ENCODE data around the gene SV2C. TPM values are rescaled to one million over a fixed set of nuclear protein-coding genes. Genes with fewer than 3 reads are reported as not detected.

Gene SV2C
- total and polyA plus RNA-seq, 9 donors, result under 0.01 to 0.09 (median 0.03) TPM; not detected in 1

GRCh38 chr5:76383126-76383832 lies 300.1 kb downstream of the SV2C start:
- no peak overlapping the region for H3K4me3 ChIP-seq (ENCODE audit: low read length)
- H3K36me3 ChIP-seq (ENCODE audit: control insufficient read depth, insufficient read depth, low read length), result no peaks in the 10 kb centered on the region
- no peaks in the 10 kb centered on the region for H3K27me3 ChIP-seq (ENCODE audit: control insufficient read depth, insufficient read depth, low read length)
- no peaks in the 10 kb centered on the region for H3K4me1 ChIP-seq (ENCODE audit: control insufficient read depth, insufficient read depth, low read length)
- H3K27ac ChIP-seq (ENCODE audit: low read length), result no peak overlapping the region
- H3K9me3 ChIP-seq (replicated peaks; ENCODE audit: control insufficient read depth, low read depth, low read length), result no peaks in the 10 kb centered on the region
- DNase-seq, result no peak
- WGBS (ENCODE audit: insufficient coverage), result 91% methylated on average over 2 of the region's 4 CpGs

GRCh38 chr5:76384189-76384588 lies 301.0 kb downstream of the SV2C start:
- Histone ChIP-seq H3K36me3 (ENCODE audit: control insufficient read depth, insufficient read depth, low read length) (no peaks in the 10 kb centered on the region), H3K4me3 (ENCODE audit: low read length) (no peak overlapping the region), H3K4me1 (ENCODE audit: control insufficient read depth, insufficient read depth, low read length) (no peaks in the 10 kb centered on the region), H3K27me3 (ENCODE audit: control insufficient read depth, insufficient read depth, low read length) (no peaks in the 10 kb centered on the region), H3K27ac (ENCODE audit: low read length) (no peak overlapping the region), H3K9me3 (replicated peaks; ENCODE audit: control insufficient read depth, low read depth, low read length) (no peaks in the 10 kb centered on the region)
- no CpG with 5 or more reads among the region's 4 CpGs for WGBS (ENCODE audit: insufficient coverage)
- DNase-seq, result no peak

GRCh38 chr5:76384705-76385104 lies 301.5 kb downstream of the SV2C start:
- Histone ChIP-seq H3K27me3 (ENCODE audit: control insufficient read depth, insufficient read depth, low read length) (no peaks in the 10 kb centered on the region), H3K9me3 (replicated peaks; ENCODE audit: control insufficient read depth, low read depth, low read length) (no peaks in the 10 kb centered on the region), H3K4me1 (ENCODE audit: control insufficient read depth, insufficient read depth, low read length) (no peaks in the 10 kb centered on the region), H3K27ac (ENCODE audit: low read length) (no peak overlapping the region), H3K36me3 (ENCODE audit: control insufficient read depth, insufficient read depth, low read length) (no peaks in the 10 kb centered on the region), H3K4me3 (ENCODE audit: low read length) (no peak overlapping the region)
- no CpG with 5 or more reads among the region's 3 CpGs for WGBS (ENCODE audit: insufficient coverage)
- no peak for DNase-seq

GRCh38 chr5:76385540-76385939 lies 302.4 kb downstream of the SV2C start:
- no peak for DNase-seq
- Histone ChIP-seq H3K9me3 (replicated peaks; ENCODE audit: control insufficient read depth, low read depth, low read length) (no peaks in the 10 kb centered on the region), H3K4me3 (ENCODE audit: low read length) (no peak overlapping the region), H3K36me3 (ENCODE audit: control insufficient read depth, insufficient read depth, low read length) (no peaks in the 10 kb centered on the region), H3K27ac (ENCODE audit: low read length) (no peak overlapping the region), H3K27me3 (ENCODE audit: control insufficient read depth, insufficient read depth, low read length) (no peaks in the 10 kb centered on the region), H3K4me1 (ENCODE audit: control insufficient read depth, insufficient read depth, low read length) (no peaks in the 10 kb centered on the region)
- WGBS (ENCODE audit: insufficient coverage), result 85% methylated on average over 2 of the region's 5 CpGs

- no peaks in the 10 kb centered on the region for H3K9me3 ChIP-seq (replicated peaks; ENCODE audit: control insufficient read depth, low read depth, low read length)
- no peak for DNase-seq
- no peak overlapping the region for H3K27ac ChIP-seq (ENCODE audit: low read length)
Measured at GRCh38 chr5:76386360-76386759, 303.2 kb downstream of the SV2C start.

GRCh38 chr5:76388236-76388635 lies 305.1 kb downstream of the SV2C start:
- Histone ChIP-seq H3K4me3 (ENCODE audit: low read length) (no peak overlapping the region), H3K27me3 (ENCODE audit: control insufficient read depth, insufficient read depth, low read length) (no peaks in the 10 kb centered on the region), H3K27ac (ENCODE audit: low read length) (no peak overlapping the region), H3K4me1 (ENCODE audit: control insufficient read depth, insufficient read depth, low read length) (no peaks in the 10 kb centered on the region), H3K9me3 (replicated peaks; ENCODE audit: control insufficient read depth, low read depth, low read length) (no peaks in the 10 kb centered on the region), H3K36me3 (ENCODE audit: control insufficient read depth, insufficient read depth, low read length) (no peaks in the 10 kb centered on the region)
- WGBS (ENCODE audit: insufficient coverage), result no CpG with 5 or more reads among the region's 1 CpG
- no peak for DNase-seq

More at GRCh38 chr5:76386360-76386759, 303.2 kb downstream of the SV2C start:
- H3K4me3 ChIP-seq (ENCODE audit: low read length), result no peak overlapping the region
- 80% methylated on average over 5 of the region's 5 CpGs for WGBS (ENCODE audit: insufficient coverage)
- H3K27me3 ChIP-seq (ENCODE audit: control insufficient read depth, insufficient read depth, low read length), result no peaks in the 10 kb centered on the region
- no peaks in the 10 kb centered on the region for H3K4me1 ChIP-seq (ENCODE audit: control insufficient read depth, insufficient read depth, low read length)
- no peaks in the 10 kb centered on the region for H3K36me3 ChIP-seq (ENCODE audit: control insufficient read depth, insufficient read depth, low read length)

GRCh38 chr5:76388791-76389512 lies 305.8 kb downstream of the SV2C start:
- DNase-seq, result no peak
- H3K4me3 ChIP-seq (ENCODE audit: low read length), result no peak overlapping the region
- WGBS (ENCODE audit: insufficient coverage), result 83% methylated on average over 7 of the region's 11 CpGs

GRCh38 chr5:76389513-76390154 lies 306.5 kb downstream of the SV2C start:
- no peak for DNase-seq
- H3K36me3 ChIP-seq (ENCODE audit: control insufficient read depth, insufficient read depth, low read length), result no peaks in the 10 kb centered on the region
- H3K27ac ChIP-seq (ENCODE audit: low read length), result no peak overlapping the region
- no peaks in the 10 kb centered on the region for H3K4me1 ChIP-seq (ENCODE audit: control insufficient read depth, insufficient read depth, low read length)
- H3K27me3 ChIP-seq (ENCODE audit: control insufficient read depth, insufficient read depth, low read length), result no peaks in the 10 kb centered on the region
- no peak overlapping the region for H3K4me3 ChIP-seq (ENCODE audit: low read length)
- 86% methylated on average over 6 of the region's 13 CpGs for WGBS (ENCODE audit: insufficient coverage)
- H3K9me3 ChIP-seq (replicated peaks; ENCODE audit: control insufficient read depth, low read depth, low read length), result no peaks in the 10 kb centered on the region

More at GRCh38 chr5:76388791-76389512, 305.8 kb downstream of the SV2C start:
- Histone ChIP-seq H3K27me3 (ENCODE audit: control insufficient read depth, insufficient read depth, low read length) (no peaks in the 10 kb centered on the region), H3K36me3 (ENCODE audit: control insufficient read depth, insufficient read depth, low read length) (no peaks in the 10 kb centered on the region), H3K9me3 (replicated peaks; ENCODE audit: control insufficient read depth, low read depth, low read length) (no peaks in the 10 kb centered on the region), H3K27ac (ENCODE audit: low read length) (no peak overlapping the region), H3K4me1 (ENCODE audit: control insufficient read depth, insufficient read depth, low read length) (no peaks in the 10 kb centered on the region)

GRCh38 chr5:76391014-76391413 lies 307.8 kb downstream of the SV2C start:
- no peaks in the 10 kb centered on the region for H3K4me1 ChIP-seq (ENCODE audit: control insufficient read depth, insufficient read depth, low read length)
- H3K27ac ChIP-seq (ENCODE audit: low read length), result no peak overlapping the region
- no peak for DNase-seq
- no peaks in the 10 kb centered on the region for H3K9me3 ChIP-seq (replicated peaks; ENCODE audit: control insufficient read depth, low read depth, low read length)
- no peak overlapping the region for H3K4me3 ChIP-seq (ENCODE audit: low read length)
- no peaks in the 10 kb centered on the region for H3K27me3 ChIP-seq (ENCODE audit: control insufficient read depth, insufficient read depth, low read length)
- WGBS (ENCODE audit: insufficient coverage), result 90% methylated on average over 9 of the region's 9 CpGs
- H3K36me3 ChIP-seq (ENCODE audit: control insufficient read depth, insufficient read depth, low read length), result no peaks in the 10 kb centered on the region

GRCh38 chr5:76393035-76393680 lies 310.0 kb downstream of the SV2C start:
- no peak for DNase-seq
- no peaks in the 10 kb centered on the region for H3K36me3 ChIP-seq (ENCODE audit: control insufficient read depth, insufficient read depth, low read length)
- no peaks in the 10 kb centered on the region for H3K9me3 ChIP-seq (replicated peaks; ENCODE audit: control insufficient read depth, low read depth, low read length)
- WGBS (ENCODE audit: insufficient coverage), result no CpG with 5 or more reads among the region's 5 CpGs
- H3K4me3 ChIP-seq (ENCODE audit: low read length), result no peak overlapping the region
- no peaks in the 10 kb centered on the region for H3K4me1 ChIP-seq (ENCODE audit: control insufficient read depth, insufficient read depth, low read length)
- no peak overlapping the region for H3K27ac ChIP-seq (ENCODE audit: low read length)
- H3K27me3 ChIP-seq (ENCODE audit: control insufficient read depth, insufficient read depth, low read length), result no peaks in the 10 kb centered on the region
